ENCODE measurements around the gene RIC8A.
"Not testable (repeated sequence)": the region's sequence is repeated elsewhere in the genome, so short reads cannot be mapped to it uniquely, and the experiment has no call there.

- TF ChIP-seq JUND (IDR thresholded peaks at IDR 0.05); CTCF (IDR thresholded peaks at IDR 0.05; ENCODE audit: low read depth, low read length, missing input control); YY1 (IDR thresholded peaks at IDR 0.05); GABPA (IDR thresholded peaks at IDR 0.05 in 1 of 2, conservative IDR thresholded peaks at IDR 0.05 in 1 of 2); RXRA (IDR thresholded peaks at IDR 0.05); MAX (IDR thresholded peaks at IDR 0.05): not testable (repeated sequence)
Observed at GRCh38 chr11:190546-190945, 17.0 kb upstream of the RIC8A start.

Measured in liver (tissue), 3 donors.